ENCODE data around the gene CCDC159. TPM values are rescaled to one million over a fixed set of nuclear protein-coding genes. Genes with fewer than 3 reads are reported as not detected.
A peak's percentile ranks its signal among the peaks of the same experiment; 100 is the strongest.
"Not testable (repeated sequence)": the region's sequence is repeated elsewhere in the genome, so short reads cannot be mapped to it uniquely, and the experiment has no call there.

CCDC159 gene
- total RNA-seq, 1 experiment from 2014 or later: not detected

DNA sequence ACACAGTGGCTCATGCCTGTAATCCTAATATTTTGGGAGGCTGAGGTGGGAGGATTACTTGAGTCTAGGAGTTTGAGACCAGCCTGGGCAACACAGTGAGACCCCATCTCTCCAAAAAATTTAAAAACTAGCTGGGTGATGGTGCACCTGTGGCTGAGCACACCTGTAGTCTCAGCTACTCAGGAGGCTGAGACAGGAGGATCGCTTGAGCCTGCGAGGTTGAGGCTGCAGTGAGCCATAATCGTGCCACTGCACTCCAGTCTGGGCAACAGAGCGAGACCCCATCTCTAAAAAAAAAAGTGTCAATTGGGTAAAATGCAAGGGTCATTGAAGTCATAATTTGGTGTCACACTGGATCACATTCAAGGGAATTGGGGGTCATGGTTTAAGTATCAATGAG lies 7.8 kb downstream of the CCDC159 start:
- not testable (repeated sequence) for H3K27me3 ChIP-seq; H3K27ac ChIP-seq; DNase-seq; H3K4me1 ChIP-seq; H3K4me3 ChIP-seq; H3K36me3 ChIP-seq; H3K9me3 ChIP-seq (replicated peaks)

DNA sequence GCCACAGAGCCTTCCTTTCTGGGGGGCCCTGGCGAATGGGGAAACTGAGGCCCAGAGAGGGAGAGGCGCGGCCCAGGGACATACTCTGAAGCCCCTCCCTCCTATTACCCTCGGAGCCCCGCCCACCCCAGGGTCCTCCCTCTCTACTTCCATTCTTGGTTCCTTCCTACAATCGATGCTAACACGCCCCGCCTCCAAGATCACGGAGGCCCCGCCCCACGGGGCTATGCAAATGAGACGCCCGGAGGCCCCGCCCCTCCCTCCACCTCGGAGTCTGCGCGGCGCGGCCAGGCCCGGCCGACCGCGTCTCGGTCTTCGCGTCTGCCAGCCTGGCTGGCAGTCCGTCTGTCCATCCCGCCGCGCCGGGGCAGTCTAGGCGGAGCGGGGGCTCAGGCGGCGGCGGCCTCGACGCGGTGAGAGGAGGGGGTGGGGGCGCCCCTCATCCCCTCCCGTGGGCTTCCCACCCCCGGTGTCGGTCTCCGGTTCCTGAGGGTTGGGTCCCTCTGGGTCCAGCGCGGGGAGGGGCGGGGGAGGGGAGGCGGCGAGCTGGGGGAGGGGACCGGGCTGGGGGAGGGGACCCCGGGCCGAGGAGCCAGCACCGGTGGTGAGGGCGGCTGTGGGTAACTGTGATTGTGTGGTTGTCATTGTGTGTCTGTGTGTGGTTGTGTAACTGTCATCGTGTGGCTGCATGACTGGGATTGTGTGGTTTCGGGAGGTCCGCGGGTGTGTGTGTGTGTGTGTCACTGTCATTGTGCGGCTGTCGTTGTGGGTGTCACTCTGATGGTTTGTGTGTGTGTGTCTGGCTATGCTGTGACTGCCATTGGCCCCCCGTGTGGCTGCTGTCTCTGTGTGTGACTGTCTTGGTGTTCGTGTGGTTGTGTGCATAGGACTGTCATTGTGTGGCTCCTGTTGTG lies 9.1 kb downstream of the CCDC159 start, which contains the start of gene PLPPR2:
Gene PLPPR2 (plus strand): TSS at position 273 of the 914 bp plus-strand sequence. CDS start 2,242 bp downstream, outside the sequence.
- peak; percentile 60 to 63 for DNase-seq
- Histone ChIP-seq H3K36me3 (no peaks in the 10 kb centered on the region), H3K4me3 (no peak within 1 kb of the TSS), H3K4me1 (no peaks in the 10 kb centered on the region), H3K27ac (no peak within 1 kb of the TSS), H3K27me3 (no peaks in the 10 kb centered on the region; the same call in 1 of the 2 replicates), H3K9me3 (replicated peaks) (no peaks in the 10 kb centered on the region)

DNA sequence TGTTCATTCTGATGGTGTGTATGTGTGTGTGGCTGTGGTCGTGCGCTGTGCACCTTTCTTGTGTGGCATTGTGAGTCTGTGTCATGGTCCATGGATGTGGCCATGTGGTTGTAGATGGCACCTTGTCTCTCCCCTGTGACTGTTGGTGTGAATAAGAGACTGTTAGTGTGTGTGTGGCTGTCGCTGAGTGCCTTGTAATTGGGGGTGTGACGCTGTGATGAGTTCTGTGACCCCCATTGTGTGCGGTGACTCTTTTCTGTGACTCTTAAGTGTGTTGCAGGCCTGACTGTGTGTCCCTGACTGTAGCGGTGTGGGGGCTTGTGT lies 9.7 kb downstream of the CCDC159 start:
- Histone ChIP-seq H3K9me3 (replicated peaks) (no peaks in the 10 kb centered on the region), H3K27me3 (no peaks in the 10 kb centered on the region; the same call in 1 of the 2 replicates), H3K36me3 (no peaks in the 10 kb centered on the region), H3K4me3 (no peak overlapping the region), H3K4me1 (no peaks in the 10 kb centered on the region), H3K27ac (no peak overlapping the region)
- DNase-seq: no peak

DNA sequence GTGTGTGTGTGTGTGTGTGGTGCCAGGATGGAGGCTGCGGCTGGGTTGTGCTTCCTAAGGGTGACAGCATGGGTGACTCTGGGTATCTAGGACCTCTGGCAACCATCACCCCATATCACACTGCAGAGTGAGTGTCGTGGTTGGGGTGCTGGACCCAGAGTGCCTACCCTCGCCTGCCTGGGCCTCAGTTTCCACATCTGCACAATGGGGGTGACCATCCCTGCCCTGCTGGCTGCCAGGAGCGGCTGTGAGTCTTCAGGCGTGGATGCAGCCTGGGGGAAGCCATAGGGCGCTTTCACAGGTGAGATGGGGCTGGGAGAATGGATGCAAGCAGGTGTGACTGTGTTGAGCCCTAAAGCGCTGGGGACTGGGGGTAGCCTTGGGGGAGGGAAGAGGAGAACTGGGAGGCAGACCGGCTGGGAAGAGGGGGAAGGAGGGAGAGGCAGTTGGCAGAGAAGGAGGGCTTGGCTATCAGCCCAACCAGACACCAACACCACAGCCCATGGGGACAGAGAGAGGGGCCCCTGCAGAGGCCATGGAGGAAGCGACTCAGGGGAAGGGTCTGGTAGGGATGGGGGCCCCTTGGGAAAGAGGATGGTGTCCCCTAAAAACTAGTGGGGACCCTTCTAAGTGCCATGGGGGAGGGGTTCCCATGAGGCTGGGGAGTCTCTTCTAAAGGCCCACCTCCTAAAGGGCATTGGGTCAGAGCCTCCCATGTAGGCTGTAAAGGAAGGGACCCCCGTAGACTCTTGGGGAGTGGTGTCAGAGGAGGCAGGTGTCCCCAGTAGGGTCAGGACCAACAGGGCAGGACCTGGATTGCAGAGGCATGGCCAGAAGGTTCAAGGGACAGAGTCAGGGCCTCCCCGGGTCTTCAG lies 10.6 kb downstream of the CCDC159 start:
- Histone ChIP-seq H3K27ac (no peak overlapping the region), H3K36me3 (no peaks in the 10 kb centered on the region), H3K27me3 (no peaks in the 10 kb centered on the region; the same call in 1 of the 2 replicates), H3K4me1 (no peaks in the 10 kb centered on the region), H3K4me3 (no peak overlapping the region), H3K9me3 (replicated peaks) (no peaks in the 10 kb centered on the region)
- DNase-seq: no peak

GRCh38 chr19:11359421-11359820 lies 13.1 kb downstream of the CCDC159 start:
- Histone ChIP-seq H3K27me3 (no peaks in the 10 kb centered on the region; the same call in 1 of the 2 replicates), H3K36me3 (no peaks in the 10 kb centered on the region)

DNA sequence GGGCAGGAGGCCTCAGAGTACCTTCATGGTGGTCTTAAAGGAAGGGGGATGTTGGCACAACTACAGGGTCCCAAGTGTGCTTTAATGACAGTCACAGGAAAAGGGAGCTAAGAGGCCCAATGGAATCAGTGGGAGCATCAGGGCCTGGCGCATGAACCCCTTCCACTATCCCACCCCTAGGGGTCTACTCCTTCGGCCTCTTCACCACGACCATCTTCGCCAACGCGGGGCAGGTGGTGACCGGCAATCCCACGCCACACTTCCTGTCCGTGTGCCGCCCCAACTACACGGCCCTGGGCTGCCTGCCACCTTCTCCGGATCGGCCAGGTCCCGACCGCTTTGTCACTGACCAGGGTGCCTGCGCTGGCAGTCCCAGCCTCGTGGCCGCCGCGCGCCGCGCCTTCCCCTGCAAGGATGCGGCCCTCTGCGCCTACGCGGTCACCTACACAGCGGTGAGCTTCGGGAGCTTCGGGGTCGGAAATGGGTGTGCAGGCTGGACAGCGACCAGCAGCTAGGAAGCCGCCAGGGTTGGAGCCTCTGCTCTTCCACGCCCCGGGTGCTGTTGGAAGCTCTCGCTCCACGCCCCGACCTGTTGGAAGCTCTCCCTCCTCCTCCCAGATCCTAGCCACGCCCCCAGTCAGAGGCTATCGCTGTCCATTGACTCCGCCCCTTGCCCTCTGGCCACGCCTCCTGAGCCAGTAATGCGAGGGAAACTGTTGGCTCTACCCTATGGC lies 14.9 kb downstream of the CCDC159 start:
- Histone ChIP-seq H3K36me3 (no peaks in the 10 kb centered on the region), H3K4me3 (no peak overlapping the region)
- no peak for DNase-seq

More at GRCh38 chr19:11359421-11359820, 13.1 kb downstream of the CCDC159 start:
- DNase-seq: no peak
- no peak overlapping the region for H3K27ac ChIP-seq
- no peaks in the 10 kb centered on the region for H3K9me3 ChIP-seq (replicated peaks)
- no peak overlapping the region for H3K4me3 ChIP-seq
- H3K4me1 ChIP-seq: no peaks in the 10 kb centered on the region

DNA sequence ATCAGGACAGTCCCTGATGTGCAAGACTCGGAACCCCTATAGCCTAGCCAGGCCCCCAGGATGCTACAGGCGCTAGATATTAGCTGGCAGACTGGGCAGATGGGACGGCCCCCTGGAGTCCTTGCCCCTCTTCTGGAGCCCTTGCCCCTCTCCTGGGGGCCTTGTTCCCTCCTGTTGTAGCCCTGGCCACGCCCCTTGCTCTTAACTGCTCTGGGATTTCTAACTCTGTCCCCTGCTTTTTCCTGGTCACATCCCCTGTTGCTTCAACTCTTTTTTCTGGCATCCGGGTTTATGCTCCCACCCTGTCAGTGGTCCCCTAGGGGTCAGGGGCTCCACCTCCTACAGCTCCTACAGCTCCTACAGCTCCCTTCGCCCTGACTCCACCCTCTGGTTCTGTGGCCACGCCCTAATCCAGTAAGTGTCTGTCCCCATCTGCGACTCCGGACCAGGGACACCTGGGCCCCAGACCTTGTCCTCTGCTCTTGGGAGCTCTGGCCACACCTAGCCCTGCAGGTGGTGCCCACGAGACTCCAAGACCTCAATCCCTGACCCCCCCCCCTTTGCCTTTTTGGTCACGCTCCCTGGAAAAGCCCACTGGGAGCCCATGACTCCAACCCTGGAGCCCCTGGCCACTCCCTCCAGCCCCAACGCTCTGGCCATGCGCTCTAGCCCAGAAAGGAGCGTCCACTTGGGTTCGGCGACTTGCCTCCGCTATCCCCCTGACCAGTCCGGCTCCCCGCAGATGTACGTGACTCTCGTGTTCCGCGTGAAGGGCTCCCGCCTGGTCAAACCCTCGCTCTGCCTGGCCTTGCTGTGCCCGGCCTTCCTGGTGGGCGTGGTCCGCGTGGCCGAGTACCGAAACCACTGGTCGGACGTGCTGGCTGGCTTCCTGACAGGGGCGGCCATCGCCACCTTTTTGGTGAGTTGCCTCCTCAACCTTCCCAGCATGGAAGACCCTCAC lies 15.7 kb downstream of the CCDC159 start:
- no peaks in the 10 kb centered on the region for H3K9me3 ChIP-seq (replicated peaks)
- H3K27ac ChIP-seq: no peak overlapping the region
- H3K4me1 ChIP-seq: no peaks in the 10 kb centered on the region
- no peaks in the 10 kb centered on the region for H3K36me3 ChIP-seq
- no peaks in the 10 kb centered on the region for H3K27me3 ChIP-seq
- H3K4me3 ChIP-seq: no peak overlapping the region
- no peak for DNase-seq

More for the DNA sequence above, 14.9 kb downstream of the CCDC159 start:
- Histone ChIP-seq H3K27ac (no peak overlapping the region), H3K4me1 (no peaks in the 10 kb centered on the region), H3K27me3 (no peaks in the 10 kb centered on the region), H3K9me3 (replicated peaks) (no peaks in the 10 kb centered on the region)

DNA sequence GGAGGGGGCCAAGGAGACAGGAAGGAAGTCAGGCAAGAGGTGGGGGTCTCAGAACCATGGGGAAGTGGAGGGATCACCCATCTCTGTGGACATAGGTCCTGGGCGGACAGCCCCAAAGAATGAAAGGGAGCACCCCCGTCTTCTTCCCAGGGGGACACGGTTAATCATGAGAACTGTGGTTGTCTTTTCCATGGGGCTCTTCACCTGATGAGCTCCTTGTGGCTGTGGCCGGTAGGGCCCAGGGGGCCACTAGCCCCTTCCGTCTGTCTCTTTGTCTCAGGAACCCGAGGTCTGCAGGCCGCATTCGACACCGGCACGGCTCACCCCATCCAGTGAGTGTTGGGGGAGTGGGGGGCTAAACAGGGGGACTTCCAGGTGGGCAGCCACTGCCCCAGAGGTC lies 17.6 kb downstream of the CCDC159 start:
- Histone ChIP-seq H3K9me3 (replicated peaks) (no peaks in the 10 kb centered on the region), H3K4me1 (no peaks in the 10 kb centered on the region), H3K4me3 (no peak overlapping the region), H3K36me3 (no peaks in the 10 kb centered on the region), H3K27me3 (no peaks in the 10 kb centered on the region), H3K27ac (no peak overlapping the region)
- no peak for DNase-seq

DNA sequence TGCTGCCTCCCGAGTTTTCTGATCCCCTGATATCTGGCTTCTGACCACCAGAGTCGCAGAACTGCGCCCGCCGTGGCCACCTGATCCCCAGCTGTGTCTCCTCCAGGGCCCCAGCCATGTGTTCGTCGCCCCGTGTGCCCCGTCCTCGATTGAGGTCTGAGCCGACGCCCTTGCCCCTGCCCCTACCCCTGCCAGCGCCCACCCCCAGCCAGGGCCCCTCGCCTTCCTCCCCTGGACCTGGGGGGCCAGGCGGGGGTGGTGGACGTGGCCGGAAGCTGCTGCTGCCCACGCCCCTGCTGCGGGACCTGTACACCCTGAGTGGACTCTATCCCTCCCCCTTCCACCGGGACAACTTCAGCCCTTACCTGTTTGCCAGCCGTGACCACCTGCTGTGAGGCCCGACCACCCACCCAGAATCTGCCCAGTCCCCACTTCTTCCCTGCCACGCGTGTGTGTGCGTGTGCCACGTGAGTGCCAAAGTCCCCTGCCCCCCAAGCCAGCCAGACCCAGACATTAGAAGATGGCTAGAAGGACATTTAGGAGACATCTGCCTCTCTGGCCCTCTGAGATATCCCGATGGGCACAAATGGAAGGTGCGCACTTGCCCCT lies 18.1 kb downstream of the CCDC159 start:
- Histone ChIP-seq H3K27me3 (no peaks in the 10 kb centered on the region), H3K4me1 (no peaks in the 10 kb centered on the region), H3K36me3 (no peaks in the 10 kb centered on the region), H3K27ac (no peak overlapping the region), H3K4me3 (no peak overlapping the region), H3K9me3 (replicated peaks) (no peaks in the 10 kb centered on the region)
- no peak for DNase-seq

DNA sequence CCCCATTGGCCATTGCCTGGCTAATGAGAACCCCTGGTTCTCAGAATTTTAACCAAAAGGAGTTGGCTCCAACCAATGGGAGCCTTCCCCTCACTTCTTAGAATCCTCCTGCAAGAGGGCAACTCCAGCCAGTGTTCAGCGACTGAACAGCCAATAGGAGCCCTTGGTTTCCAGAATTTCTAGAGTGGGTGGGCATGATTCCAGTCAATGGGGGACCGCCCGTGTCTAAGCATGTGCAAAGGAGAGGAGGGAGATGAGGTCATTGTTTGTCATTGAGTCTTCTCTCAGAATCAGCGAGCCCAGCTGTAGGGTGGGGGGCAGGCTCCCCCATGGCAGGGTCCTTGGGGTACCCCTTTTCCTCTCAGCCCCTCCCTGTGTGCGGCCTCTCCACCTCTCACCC lies 18.6 kb downstream of the CCDC159 start:
- H3K9me3 ChIP-seq (replicated peaks): no peaks in the 10 kb centered on the region
- no peak for DNase-seq

DNA sequence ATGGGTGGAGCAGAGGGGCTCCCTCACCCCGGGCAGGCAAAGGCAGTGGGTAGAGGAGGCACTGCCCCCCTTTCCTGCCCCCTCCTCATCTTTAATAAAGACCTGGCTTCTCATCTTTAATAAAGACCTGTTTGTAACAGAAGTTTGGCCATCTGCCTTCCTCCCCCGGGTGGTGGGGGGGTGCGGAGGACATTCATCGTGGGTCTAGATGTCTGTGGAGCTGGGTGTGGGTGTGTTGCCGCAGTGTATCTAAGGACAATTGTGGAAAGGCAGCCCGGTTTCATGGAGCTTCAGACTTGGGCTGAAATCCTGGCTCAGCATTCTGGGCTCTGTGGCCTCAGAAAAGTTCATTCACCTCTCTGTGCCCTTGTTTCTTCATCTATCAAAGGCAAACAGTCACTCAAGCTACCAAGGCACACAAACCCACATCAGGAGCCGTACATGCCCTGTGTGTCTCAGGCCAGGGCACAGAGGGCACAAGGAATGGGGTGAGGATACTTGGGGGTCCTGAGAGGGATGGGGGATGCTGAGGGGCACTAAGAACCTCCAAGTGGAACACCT lies 19.3 kb downstream of the CCDC159 start:
- Histone ChIP-seq H3K27ac (no peak overlapping the region), H3K27me3 (no peaks in the 10 kb centered on the region), H3K36me3 (no peaks in the 10 kb centered on the region), H3K4me3 (no peak overlapping the region), H3K9me3 (replicated peaks) (no peaks in the 10 kb centered on the region), H3K4me1 (no peaks in the 10 kb centered on the region)
- no peak for DNase-seq

More for the DNA sequence above, 18.6 kb downstream of the CCDC159 start:
- Histone ChIP-seq H3K27ac (no peak overlapping the region), H3K4me3 (no peak overlapping the region), H3K27me3 (no peaks in the 10 kb centered on the region), H3K4me1 (no peaks in the 10 kb centered on the region), H3K36me3 (no peaks in the 10 kb centered on the region)

DNA sequence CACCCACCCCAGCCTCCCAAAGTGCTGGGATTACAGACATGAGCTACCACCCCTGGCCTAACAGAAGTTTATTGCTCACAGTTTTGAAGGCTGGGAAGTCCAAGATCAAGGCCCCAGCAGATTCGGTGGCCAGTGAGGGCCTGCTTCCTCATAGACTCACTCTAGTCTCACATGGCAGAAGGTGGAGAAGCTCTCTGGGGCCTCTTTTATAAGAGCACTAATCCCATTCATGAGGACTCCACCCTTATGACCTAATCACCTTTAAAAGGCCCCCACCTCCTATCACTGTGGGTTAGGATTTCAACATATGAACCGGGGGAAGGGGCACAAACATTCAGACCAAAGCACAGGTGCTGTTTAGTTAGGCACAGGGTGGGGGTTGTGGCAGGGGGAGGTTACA lies 21.2 kb downstream of the CCDC159 start:
- H3K4me1 ChIP-seq: no peaks in the 10 kb centered on the region
- H3K36me3 ChIP-seq: no peaks in the 10 kb centered on the region
- H3K27ac ChIP-seq: no peak overlapping the region
- H3K4me3 ChIP-seq: no peak overlapping the region
- no peak for DNase-seq
- no peaks in the 10 kb centered on the region for H3K27me3 ChIP-seq
- H3K9me3 ChIP-seq (replicated peaks): no peaks in the 10 kb centered on the region

DNA sequence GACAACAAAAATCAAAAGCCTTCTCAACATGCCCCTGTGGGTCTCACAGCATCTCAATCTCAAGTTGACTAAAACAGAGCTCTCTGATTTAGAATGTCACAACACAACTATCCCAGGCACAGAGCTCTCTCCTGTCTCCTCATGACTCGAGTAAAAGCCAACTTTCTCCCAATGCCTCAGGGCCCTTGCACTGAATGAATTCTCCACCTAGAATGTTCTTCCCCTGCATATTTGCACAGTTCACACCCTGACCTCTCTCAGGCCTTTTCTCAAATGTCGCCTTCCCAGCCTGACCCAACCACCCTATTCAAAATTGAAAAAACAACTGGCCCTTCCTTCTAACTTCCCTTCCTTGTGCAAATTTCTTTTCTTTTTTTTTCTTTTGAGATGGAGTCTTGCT lies 24.4 kb downstream of the CCDC159 start:
- no peaks in the 10 kb centered on the region for H3K9me3 ChIP-seq (replicated peaks)
- H3K36me3 ChIP-seq: no peaks in the 10 kb centered on the region
- no peak overlapping the region for H3K27ac ChIP-seq
- H3K27me3 ChIP-seq: no peaks in the 10 kb centered on the region
- no peak overlapping the region for H3K4me3 ChIP-seq
- DNase-seq: no peak
- no peaks in the 10 kb centered on the region for H3K4me1 ChIP-seq
